CD4-positive, alpha-beta T cell treated with Interleukin-4 for 1 hour (primary cell): ENCODE results near the gene PPP1CA.

ENCODE experiments used
- DNase-seq, 2 donors: peaks; one replicate each; pipeline ENCODE4 v3.0.0-alpha.2; 2020 to 2022

PPP1CA gene

DNA sequence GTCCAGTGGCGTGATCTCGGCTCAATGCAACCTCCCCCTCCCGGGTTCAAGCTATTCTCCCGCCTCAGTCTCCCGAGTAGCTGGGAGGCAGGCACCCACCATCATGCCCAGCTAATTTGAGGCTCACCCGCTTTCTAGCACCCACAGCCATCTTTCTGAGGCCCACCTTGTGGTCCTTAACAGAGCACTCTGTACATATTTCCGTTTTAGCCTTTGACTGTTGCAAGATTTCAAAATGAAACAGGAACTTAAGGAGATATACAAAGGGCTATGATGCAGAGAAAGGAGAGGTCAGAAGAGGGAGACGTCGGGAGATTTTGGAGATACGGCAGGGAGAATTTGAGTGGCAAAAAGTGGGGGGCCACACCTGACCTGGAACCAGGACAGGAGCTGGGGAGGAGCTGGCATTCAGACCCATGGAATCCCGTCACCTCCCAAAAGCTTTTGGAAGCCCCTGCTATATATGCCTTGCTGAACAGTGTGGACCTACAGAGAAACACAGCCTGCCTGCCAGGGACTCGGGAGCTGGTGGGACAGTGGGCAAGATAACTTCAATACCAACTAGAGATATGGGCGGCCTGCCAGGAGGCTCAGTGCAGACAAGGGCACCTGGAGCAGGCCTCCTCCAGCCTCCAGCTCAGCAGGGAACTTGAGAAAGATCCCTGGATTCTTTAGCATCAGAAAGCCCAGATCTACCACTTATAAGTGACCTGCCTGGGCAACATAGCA, 20.2 kb downstream of the PPP1CA start:
- DNase-seq: no peak

DNA sequence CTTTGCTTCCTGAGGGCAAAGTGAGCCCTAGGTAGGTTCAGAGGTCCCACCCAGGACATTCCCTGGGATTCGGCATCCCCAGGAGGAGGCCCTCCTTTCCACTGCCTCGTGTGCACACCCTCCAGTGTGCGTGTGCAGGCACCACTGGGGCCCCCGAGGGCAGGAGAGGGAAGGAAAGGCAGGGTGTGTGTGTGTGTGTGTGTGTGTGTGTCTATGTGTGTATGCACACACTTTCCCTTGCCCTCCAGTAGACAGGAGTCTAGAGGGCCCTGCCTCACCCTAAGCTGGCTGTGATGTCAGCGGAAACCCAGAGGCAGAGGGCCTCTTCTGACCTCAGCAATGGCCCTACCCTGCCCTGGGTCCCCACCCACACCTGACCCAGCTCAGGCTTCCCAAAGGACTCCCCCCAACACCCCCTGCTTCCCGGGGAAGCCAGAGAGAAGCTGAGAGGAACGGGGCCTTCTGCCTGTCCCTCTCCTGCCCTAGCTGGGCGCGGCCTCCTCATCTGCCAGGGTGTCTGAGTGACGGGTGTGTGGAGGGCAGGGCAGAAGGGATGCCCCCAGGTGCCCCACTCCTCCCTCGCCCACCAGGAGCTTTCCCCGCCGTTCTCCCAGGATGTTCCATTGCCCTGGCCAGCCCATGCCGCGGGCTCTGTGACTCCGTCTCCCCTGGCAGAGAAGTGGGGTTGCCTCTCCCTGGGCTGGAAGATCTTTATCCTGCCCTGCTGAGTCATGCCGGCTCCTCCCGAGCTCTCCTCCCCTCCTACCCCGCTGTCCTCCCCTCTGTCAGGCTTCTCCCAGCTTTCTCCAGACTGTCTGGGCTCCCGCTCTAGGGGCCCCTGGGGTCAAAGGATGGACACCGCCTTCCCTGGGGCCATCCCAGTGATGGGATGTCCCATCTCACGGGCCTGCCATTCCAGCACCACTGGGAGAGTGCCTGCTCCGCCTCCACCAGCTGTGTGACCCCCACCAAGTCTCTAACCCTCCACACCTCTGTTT, 22.3 kb downstream of the PPP1CA start:
- no peak for DNase-seq

DNA sequence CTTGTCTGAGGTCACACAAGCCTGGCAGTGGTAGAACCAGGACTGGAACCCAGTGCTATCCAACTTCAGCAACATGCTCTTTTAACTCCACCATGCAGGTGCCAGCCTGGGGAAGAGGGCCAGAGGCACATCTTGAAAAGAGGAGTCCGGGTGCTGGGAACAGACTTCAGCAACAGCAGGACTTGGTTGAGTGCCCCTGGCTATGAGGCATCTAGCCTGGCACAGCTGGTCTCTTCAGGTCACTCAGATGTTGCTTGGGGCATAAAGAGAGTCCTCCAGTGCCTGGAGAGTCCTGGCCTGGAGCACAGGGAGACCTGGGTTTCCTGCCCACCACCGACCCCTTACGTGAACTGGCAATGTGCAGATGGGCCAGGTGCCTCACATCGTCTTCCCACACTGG, 23.1 kb downstream of the PPP1CA start:
- DNase-seq: no peak

DNA sequence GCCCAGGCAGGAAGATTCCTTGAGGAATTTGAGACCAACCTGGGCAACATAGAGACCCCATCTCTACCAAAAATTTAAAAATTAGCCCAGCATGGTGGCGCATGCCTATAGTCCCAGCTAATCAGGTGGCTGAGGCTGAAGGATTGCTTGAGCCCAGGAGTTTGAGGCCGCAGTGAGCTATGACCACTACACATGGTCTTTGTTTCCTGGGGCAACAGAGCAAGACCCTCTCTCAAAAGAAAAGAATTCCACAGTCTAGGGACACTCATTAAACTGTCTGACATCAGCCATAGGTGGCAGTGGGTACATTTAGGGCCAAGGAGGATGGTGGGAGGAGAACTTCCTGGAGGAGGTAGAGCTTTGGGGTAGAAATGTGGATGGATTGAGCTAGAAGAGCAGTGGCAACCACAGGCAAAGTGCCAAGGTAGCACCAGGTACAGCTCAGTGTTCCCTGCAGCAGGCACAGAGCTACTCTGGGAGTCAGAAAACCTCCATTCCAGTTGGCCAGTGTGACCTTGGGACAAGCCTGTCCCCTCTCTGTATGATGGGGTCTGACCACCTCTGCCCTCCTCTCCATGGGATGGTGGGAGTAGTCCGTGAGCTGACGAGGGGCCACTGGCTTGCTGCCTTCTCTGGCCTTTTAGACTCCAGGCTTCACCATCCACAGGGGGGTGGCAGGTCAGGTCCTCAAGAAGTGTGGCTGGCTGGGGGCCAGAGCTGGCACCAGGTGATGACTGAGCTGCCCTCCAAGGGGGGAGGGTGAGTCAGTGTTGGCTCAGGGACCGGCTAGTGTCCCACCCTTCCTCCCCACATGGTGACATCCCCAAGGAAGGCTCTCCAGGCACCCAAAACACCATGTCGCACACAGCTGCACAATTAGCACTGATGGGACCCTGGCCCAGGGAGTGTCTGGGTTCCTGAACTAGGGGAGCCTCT, 24.5 kb downstream of the PPP1CA start:
- no peak for DNase-seq

DNA sequence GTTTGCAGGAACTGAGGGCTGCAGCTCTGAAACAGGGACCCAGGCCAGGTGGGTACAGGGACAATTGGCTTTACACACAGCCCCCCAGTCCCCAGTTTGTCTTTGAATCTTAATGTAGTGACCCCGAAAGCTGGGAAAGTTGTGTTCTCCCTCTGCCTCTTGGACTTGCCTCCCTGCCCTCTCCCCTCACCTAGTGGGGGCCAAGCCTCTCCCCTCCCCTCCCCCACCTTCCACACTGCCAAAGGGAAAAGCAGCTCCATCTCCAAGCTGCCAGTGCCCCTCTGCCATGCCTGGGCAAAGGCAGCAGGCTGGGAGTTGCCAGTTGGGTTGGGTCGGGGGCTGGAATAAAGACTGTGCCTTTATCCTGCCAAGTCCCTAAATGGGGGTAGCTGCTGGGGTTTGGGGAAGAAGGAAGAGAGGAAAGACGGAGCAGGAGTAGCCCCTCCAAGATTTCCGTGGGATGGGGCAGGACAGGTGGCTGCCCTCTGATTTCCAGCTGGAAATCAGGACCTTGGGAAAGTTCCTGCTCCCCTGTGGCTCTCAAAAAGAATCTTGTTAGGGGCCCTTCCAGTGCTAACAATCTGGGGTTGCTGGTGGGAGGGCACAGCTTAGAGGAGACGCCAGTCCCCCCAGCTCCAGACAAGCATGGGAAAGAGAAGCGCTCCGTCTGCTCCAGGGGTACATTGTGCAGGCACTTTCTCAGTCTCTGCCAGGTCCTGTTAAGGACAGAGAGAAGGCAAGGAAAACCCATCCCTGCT, 25.4 kb downstream of the PPP1CA start:
- DNase-seq: no peak

DNA sequence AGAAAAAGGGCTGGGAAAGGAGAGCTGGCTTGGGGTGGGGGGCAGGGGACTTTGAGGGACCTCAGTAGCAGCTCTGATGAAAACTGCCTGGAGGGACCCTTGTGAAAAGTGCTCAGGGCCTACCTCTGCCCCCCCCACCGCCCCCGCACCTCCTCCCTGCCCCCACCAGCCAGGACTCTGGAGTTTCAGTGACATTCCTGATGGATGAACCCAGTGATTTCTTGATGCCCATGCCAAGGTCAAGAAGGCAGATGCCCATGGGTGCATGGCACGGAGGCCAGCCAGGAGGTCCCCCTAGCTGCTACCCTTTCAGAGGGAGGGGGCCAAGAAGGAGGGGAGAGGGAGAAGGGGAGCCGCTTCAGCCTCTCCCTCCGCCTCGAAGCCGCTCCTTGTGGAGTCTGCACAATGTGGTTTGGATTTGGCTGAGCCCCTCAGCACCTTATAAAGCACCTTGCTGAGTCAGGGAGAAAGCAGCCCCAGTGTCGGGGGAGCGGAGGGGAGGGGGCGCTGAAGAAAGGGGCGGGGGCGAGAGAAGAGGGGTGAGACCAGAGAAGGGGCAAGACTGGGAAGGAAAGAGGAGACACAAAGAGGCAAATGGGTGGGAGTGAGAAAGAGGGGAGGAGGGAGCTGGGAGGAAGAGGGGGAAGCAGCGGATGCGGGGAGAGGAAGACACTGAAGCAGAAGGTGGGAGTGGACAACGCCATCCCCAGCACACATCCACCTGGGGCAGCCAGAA, 26.2 kb downstream of the PPP1CA start:
- no peak for DNase-seq

DNA sequence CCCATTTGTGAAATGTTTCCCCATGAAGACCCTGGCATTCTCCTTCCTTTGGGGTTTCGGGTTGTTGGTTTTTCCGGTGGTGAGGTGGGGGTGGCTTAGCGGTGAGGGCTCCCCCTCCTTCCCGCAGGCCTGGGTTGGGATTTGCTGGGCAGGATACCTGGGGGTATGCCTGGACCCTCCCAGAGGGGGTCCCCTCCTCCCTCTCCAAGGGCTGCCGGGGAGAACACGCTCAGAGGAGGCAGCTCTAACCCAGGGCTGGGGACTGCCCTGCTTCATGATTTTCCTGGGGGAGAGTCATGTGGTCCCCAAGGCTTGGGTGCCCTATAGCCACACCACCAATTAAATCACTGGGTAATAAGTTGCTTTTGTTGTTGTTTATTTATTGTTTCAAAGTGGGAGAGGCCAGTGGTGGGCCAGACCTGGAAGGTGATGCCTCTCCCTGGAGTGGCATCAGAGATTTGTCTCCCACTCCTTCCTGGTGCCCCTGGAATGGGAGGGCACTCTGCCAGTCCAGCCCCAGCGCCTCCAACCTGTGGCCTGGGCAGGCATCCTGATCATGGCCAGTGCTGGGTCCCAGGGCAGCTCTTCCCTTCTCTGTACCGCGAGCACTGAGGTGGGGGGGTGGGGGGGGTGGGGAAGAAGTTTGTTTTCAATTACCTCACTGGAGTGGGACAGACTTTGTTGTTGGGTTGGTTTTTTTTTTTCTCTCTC, 26.9 kb downstream of the PPP1CA start:
- no peak for DNase-seq

DNA sequence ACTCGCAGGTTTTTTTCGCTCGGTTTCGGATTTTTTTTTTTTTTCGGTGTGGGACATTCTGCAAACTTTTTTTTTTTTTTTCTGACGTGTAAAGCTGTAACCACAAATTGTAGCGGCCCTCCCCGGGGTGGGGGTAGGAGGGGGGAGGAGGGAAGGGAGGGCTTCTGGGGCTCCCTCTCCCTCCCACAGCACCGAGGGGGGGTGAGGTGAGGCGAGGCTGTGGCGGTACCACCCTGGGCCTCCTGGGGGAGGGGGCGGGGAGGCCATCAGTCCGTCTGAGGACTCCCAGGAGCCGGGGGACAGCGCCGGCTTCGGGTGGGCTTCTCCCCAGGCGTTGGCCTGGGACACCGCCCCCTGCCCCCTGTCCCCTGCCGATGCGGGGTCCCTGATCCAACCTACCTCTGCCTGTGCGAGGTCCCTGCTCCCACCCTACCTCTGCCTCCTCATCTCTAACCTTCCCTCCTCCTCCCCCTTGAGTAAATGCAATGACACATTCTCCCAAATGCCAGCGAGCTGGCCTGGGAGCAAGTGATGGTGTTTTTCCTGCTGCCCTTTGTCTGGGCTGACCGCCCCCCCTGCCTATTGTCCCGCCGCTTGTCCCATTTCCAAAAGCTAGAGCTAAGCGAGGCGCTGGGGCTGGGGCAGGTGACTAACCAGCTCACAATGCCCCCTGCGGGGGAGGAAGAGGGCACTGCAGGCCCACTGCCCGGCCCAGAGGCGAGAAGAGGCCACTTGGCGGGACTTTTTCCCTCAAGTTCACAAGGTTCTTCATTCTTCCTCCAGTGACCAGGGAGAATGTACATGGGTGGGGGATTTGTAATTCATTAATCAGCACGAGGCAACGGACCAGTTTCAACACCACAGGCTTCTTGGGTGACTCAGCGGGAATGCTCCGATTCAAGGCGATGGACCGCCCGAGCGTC, 27.7 kb downstream of the PPP1CA start:
- peak; percentile 90 to 91 for DNase-seq

DNA sequence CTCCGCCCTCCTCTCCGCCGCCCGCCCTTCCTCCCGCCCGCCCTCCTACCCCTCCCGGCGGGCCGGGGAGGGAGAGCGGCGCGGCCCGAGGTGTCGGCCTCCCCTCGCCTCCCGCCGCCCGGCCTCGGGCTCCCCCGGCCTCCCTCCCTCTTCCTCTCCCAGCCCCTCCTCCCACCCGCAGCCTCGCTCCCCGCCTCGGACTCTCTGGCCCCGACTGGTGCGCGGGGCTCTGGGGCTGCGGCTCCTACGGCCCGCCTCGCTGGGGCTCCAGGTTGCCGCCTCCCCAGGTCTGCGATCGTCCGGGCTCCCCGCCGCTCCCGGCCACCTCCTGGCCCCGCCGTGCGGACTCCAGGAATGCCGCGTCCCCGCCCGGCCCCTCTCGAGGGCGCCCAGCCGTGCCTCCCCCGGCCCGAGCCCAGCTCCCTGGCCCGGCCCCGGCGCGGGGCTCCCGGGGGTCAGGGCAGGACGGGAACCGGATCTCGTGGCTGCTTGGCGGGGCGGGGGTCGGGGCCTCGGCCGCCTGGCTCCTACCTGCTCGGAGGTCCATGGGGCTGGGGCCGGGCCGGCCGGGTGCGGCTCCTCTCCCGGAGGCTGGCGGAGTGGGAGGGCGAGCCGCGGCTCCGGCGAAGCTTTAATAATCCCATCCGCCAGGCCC, 28.5 kb downstream of the PPP1CA start, which contains the start of gene CLCF1:
TSS of gene CLCF1 (minus strand) at position 606 of the 655 bp plus-strand sequence. CDS start at position 547, 59 bp downstream.
- DNase-seq: peak; percentile 42 to 46

DNA sequence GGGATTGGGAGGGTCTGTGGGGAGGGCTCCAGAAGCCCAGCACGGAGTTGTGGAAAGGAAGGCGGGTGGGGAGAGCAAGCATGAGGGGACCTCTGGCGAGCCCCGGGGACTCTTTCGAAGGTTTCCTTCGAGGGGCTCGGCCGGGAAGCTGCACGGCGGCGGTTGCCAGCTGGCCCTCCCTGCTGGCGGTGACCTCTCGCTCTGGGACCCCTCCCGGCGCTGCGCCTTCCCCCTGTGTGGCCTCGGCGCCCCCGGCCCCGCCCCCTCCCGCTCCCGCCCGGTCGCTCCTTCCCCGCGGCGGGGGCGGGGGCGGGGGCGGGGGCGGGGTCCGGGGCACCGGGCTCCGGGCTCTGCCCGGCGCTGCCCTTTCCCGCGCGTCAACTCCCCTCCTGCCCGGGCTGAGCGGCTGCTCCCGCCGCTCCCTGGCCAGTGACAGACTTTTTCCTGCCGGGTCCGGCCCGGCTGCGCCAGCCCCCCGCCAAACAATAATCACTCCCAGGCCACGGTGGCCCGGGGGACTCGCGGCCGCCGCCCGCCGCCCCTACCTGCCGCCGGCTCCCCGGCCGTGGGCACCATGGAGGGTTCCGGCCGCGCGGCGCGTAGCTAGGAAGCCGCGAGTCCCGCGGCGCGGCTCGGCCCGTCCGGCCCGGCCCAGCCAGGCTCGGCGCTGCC, 29.2 kb downstream of the PPP1CA start:
- no peak for DNase-seq

DNA sequence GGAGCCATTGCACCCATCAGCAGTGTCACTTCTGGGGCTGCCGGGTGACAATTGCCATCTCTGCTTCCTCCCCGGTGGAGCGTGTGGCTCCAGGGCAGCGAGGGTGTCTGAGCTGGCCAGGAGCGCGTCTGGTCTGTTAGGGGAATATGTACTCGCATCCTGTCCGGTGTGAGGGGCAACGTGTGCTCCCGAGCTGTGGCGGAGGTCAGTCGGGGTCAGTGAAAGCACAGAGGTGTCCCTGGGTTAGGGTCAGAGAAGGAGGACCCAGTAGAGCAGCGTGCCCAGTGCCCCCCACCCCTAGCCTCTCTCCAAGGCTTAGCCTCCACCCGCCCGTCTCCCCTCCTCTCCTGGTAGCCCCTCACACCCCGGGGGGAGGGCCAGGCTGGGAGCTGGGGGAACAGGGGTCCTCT, 29.7 kb downstream of the PPP1CA start:
- DNase-seq: no peak

DNA sequence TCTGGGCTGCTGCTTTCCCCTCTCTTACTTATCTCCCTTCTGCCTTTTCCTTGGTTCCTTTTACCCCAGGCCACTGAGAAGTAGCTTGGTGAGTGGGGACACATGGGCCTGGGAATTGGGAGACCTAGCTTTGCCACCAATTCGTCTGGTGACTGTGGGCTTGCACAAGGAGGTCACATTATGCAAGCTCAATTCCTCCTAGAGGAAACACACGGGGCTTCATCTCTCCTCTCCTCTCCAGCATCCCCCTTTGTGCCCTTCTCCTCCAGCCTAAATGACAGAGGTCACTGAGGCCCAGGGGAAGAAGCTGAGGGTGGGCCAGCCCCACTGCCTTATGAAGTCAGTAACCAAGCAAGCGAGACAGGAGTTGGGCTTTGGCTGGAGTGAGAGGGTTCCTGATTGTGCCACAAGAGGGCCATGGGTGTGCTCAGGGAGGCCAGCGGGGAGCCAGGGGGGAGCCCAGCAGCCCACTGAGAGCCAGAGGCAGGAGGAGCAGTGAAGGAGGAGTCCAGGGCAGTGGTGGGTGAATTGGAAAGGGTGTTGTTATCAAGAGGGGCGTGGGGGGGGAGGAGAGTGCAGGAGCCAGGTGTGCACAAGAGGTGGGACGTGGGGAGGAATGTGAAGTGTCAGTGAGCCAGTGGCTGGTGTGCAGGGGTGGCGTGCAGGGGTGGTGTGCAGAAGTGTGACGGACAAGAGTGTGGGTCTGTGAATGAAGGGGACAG, 30.3 kb downstream of the PPP1CA start:
- DNase-seq: peak; percentile 45 to 49

DNA sequence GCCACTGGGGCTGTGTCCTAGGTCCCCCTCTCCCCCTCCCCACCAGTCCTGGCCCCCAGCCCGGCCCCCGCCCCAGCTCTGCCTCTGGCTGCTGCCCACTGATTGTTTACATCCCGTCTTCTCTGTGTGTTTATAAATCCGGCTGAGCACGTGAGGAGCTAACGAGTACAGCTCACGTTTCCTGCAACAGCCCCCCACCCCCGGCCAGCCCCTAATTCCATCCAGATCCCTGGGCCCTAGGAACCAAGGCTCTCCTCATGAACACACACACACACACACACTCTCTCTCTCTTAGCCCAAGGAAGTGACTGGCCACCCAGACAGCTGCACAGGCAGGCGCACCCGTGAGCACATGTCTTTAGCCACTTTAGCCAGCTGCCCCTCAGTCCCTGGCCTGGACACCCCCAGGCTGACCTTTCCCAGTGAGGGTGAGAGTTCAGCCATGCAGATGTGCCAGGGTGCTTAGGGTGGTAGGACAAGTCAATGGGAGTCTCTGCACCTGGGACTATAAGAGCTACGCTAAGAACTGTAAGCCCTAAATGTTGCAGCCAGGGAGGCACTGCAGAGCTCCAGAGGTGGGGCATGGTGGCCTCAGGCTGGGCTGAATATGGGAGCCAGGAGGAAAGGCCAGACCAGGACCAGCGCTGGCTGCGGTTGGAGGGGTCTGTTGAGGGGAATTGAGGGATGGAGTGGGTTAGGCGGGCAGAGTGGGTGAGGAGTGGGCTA, 31.1 kb downstream of the PPP1CA start:
- DNase-seq: no peak

DNA sequence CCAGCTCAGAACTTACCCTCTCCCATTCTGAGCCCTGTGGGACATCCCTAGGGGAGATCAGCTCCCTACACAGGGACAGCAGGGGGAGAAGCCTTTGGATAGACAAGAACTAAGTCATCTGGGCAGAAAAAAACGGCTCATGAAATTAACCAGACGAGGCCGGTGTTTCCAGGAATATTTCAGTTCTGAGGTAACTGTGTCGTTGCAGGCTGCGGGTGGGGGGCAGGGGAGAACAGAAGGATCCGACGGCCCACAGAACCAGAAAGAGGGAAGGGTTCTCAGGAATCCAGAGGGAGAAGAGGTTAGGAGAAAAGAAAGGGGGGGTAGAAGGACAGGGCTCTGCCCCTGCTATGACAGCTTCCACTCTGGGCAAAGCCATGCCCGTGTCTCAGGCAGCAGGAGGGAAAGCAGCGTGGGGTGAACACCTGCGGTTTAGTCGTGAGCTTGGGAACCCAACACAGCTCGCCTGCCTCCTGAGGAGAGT, 31.8 kb downstream of the PPP1CA start:
- DNase-seq: no peak

DNA sequence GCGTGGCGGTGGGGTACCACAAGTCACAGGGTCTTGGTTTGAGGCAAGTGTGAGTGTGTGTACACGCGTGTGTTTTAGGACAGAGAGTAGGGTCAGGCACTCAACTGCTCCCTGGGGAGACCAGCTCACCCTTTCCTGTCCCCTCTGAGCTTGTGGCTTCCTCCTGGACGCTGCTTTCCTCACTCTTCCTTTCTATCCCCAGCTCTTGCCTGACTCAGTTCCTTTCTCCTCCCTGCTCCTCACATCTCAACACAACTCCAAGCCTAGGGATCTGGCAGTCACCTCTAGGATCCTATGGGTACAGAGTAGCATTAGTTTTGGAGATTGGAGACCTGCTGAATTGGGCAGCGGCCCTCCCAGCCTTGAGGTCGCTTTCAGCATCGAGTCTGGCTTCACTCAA, 32.4 kb downstream of the PPP1CA start:
- DNase-seq: no peak

DNA sequence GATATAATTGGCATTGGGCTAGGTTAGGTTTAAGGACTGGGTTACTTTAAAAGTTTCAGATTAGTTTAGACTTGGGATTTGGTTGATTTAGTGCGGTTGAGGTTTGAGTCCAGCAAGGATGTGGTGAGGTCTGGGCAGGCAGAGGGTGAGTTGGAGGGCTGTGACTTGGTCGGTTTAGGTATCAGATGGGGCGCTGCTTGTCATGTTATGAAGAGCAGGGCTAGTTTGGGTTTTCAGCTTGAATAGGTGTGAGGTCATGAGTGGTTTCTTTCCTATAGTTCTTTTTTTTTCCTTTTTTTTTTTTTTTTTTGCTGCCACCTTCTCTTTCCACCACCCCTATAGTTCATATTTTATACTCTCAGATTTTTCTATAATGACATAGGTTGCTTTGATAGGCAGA, 33.0 kb downstream of the PPP1CA start:
- peak in 1 of 2 donors; percentile 47 for DNase-seq
